Lower leg skin (tissue), 4 donors: ENCODE measurements around the gene BEAN1. TPM values are rescaled to one million over a fixed set of nuclear protein-coding genes. Genes with fewer than 3 reads are reported as not detected.

Source experiments
- DNase-seq, 2 donors: peaks; one replicate each; pipeline ENCODE4 v3.0.0-alpha.2; 2019; ENCODE audit warnings: low spot score in 2 of 2
- H3K4me3 ChIP-seq: fragments of 200-600 bp; sonication (generic); 2 replicates; pipeline ENCODE4 v1.5.1; 2017; ENCODE audit warnings: mild to moderate bottlenecking, low read depth; ENCODE audit not compliant: poor library complexity, severe bottlenecking
- POLR2A ChIP-seq, 2 donors: fragments of 450-650 bp; IDR thresholded peaks; one replicate each; pipeline ENCODE4 v1.6.1; 2016 to 2017; ENCODE audit warnings: antibody characterized with exemption in 2 of 2, mild to moderate bottlenecking in 1 of 2, moderate library complexity in 1 of 2
- WGBS, 2 donors: methylation state at CpG; one replicate each; pipeline ENCODE4 v1.1.5; 2018; 5-methylcytosine and 5-hydroxymethylcytosine counted together
- intact Hi-C: fragments of 100-400 bp; cut with DNase I; formaldehyde crosslinking; loops from one replicate; pipeline ENCODE4 v1.15.0; 2023; ENCODE audit warnings: low total_unique reads
- total RNA-seq, 4 donors: library from RNA; depleted of rRNA; stranded (reverse); fragments of >200 nt; gene quantifications; one replicate each; pipeline ENCODE4 v1.1.0, GENCODE V29; 2016
- TF ChIP-seq, protein P1 (sequence below), 3 donors: fragments of 450-650 bp; IDR thresholded peaks; one replicate each; pipeline ENCODE4 v1.5.1; 2016; ENCODE audit warnings: antibody characterized with exemption in 3 of 3, mild to moderate bottlenecking in 3 of 3, moderate library complexity in 2 of 3

The BEAN1 gene
- total RNA-seq, 4 donors from 2014 or later, result 0.72 to 3.9 (median 2.9) TPM; not detected in 1

DNA sequence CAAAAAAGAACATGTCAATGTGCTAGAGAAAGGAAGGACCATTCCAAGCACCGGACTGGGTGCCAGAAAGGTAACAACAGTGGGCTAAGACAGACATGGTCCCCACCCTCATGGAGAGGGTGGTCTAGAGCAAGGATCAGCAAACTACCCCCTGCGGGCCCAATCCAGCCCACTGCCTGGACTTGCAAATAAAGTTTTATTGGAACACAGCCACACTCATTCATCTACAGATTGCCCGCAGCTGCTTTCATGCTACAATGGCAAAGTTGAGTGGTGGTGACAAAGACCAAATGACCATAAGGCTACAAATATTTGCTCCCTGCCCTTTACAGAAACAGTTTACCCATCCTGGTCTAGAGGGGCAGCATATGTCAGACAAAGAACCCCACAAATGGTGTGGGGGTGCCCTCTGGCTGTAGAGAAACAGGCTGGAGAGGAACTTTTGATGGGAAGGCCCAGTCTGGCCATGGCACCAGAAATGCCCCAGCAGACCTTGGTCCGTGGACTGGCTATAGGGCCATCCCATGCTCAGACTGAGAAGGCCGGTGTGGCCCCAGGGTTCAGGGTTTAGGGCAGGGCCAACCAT, 45.4 kb upstream of the BEAN1 start:
- DNase-seq, result no peak
- WGBS, 2 donors, result 56 to 94% methylated on average over 5 of the region's 5 CpGs
- H3K4me3 ChIP-seq, result no peak overlapping the region
- intact Hi-C loops, result no loop called here
- TF ChIP-seq POLR2A (IDR thresholded peaks at IDR 0.05), result no peak
- TF ChIP-seq, protein P1, sequence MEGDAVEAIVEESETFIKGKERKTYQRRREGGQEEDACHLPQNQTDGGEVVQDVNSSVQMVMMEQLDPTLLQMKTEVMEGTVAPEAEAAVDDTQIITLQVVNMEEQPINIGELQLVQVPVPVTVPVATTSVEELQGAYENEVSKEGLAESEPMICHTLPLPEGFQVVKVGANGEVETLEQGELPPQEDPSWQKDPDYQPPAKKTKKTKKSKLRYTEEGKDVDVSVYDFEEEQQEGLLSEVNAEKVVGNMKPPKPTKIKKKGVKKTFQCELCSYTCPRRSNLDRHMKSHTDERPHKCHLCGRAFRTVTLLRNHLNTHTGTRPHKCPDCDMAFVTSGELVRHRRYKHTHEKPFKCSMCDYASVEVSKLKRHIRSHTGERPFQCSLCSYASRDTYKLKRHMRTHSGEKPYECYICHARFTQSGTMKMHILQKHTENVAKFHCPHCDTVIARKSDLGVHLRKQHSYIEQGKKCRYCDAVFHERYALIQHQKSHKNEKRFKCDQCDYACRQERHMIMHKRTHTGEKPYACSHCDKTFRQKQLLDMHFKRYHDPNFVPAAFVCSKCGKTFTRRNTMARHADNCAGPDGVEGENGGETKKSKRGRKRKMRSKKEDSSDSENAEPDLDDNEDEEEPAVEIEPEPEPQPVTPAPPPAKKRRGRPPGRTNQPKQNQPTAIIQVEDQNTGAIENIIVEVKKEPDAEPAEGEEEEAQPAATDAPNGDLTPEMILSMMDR (IDR thresholded peaks at IDR 0.05), result no peak

DNA sequence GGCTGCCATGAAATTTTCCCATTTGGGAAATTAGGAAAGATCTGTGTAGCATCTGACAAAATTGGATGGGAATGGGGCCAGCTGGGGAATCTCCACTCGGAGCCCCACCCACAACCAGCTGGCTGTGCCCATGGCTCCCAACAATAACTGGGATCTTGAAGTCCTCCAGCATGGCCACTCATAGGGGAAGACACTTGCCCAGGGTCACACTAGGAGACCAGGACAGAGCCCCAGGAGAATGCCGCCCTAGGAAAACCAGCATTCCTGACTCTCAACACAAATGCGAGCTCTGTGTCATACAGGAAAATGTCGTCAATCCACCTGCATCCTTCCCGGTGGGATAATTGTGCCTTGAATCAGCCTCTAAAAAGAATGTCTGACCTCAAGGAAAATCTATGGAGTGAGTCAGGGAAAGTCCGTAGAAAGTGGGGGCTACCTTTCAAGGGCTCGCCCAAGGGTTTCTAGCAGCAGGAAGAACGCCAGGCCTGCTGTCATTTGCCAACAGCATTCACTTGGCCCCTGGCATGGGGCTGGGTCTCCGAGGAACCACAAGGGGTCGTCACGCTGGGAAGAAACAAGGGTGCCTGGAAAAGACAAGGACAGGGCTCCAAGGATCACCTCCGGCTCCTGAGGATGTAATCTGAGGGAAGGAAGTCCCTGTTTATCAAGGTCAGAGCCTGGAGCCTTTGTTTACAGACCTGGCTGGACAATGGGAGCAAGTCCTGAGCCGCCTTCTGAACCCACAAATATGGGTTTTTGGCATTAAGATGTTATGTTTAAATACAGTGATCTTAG, 44.7 kb upstream of the BEAN1 start:
- intact Hi-C loops, result no loop called here
- 64 to 70% methylated on average over 13 of the region's 13 CpGs for WGBS, 2 donors
- no peak overlapping the region for H3K4me3 ChIP-seq
- DNase-seq, result no peak
- no peak for TF ChIP-seq POLR2A (IDR thresholded peaks at IDR 0.05)

DNA sequence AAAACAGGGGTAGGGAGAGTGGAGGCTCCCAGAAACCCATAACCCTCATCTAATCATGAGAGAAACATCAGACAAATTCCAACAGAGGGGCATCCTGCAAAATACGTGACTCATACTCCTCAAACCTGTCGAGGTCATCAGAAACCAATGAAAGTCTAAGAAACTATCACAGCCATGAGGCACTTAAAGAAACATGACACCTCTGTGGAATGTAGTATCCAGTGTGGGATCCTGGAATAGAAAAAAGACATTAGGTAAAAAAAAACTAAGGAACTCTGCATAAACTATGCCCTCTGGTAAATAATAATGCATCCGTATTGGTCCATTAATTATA, 44.2 kb upstream of the BEAN1 start:
- intact Hi-C loops, result no loop called here
- no peak overlapping the region for H3K4me3 ChIP-seq
- no peak for DNase-seq
- 25 to 28% methylated on average over 3 of the region's 3 CpGs for WGBS, 2 donors
- TF ChIP-seq POLR2A (IDR thresholded peaks at IDR 0.05), result no peak
- TF ChIP-seq, protein P1 (IDR thresholded peaks at IDR 0.05), result no peak

DNA sequence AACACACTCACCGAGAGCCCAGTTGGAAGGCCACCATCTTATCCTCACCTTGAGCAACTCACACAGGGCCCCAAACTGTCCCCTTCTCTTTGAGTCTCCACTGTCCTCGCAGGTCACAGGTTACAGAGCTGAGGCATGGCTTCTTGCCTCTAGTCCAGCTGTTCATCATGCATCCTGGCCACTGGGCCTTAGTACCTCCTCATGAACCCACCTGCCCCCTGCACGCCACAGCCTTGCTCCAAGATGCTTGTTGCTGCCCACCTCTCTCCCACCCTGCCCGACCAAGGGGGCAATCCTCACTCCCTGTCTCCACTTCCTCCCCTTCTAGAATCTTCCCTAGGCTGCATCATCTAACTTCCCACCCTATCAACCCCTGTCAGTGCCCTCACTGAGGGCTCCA, 43.5 kb upstream of the BEAN1 start:
- H3K4me3 ChIP-seq, result no peak overlapping the region
- TF ChIP-seq POLR2A (IDR thresholded peaks at IDR 0.05), result no peak
- TF ChIP-seq, protein P1 (IDR thresholded peaks at IDR 0.05), result no peak
- DNase-seq, result no peak
- 77 to 89% methylated on average over 4 of the region's 4 CpGs for WGBS, 2 donors
- intact Hi-C loops, result no loop called here

DNA sequence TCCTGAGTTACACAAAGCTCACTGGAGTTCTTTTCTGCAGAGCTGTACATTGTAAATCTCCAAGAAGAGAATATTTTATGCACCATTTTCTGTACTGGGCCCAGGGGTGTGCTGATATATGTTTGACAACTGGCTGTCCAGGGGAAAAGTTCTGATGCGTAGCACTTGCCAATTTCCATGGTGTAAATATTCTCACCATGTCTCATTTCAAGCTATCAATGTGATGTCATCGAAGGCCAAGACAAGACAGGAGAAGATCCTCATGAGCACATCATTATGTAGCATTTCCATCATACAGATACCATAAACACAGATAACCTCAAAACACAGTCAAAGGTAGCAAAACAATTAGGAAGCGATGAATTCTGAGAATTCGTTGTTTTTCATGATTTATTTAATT, 41.7 kb upstream of the BEAN1 start:
- intact Hi-C loops, result no loop called here
- H3K4me3 ChIP-seq, result no peak overlapping the region
- TF ChIP-seq, protein P1 (IDR thresholded peaks at IDR 0.05), result no peak
- TF ChIP-seq POLR2A (IDR thresholded peaks at IDR 0.05), result no peak
- 95 to 97% methylated on average over 4 of the region's 4 CpGs for WGBS, 2 donors
- DNase-seq, result no peak

DNA sequence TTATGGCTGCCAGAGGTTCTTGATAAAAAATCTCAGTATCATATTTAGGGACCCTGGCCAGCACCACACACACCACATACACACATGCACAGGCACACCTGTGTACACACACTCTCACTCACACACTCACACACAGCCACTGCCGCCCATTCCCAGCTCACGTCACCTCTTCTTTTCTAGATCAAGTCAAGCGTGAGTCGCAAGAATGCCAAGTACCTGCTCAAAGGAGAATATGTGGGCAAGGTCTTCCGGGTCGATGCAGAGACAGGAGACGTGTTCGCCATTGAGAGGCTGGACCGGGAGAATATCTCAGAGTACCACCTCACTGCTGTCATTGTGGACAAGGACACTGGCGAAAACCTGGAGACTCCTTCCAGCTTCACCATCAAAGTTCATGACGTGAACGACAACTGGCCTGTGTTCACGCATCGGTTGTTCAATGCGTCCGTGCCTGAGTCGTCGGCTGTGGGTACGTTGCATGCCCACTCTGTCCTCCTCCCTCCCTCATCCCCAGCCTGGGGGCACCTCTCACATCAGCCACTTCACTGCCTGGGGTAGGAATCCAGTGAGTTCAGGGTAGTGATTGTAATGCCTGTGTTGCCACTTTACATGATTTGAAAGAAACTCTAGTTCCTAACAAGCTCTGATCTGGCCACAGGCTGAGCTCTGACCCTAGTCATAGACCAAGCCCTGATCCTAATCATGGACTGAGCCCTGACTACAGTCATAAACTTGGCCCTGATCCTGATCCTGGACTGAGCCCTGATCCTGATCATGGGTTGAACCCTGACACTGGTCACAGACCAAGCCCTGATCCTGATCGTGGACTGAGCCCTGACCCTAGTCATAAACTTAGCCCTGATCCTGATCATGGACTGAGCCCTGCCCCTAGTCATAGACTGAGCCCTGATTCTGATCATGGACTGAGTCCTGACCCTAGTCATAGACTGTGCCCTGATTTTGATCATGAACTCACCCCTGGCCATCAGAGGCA, 40.2 kb upstream of the BEAN1 start:
- 87 to 92% methylated on average over 20 of the region's 20 CpGs for WGBS, 2 donors
- TF ChIP-seq, protein P1 (IDR thresholded peaks at IDR 0.05), result no peak
- no peak for TF ChIP-seq POLR2A (IDR thresholded peaks at IDR 0.05)
- peak in 1 of 2 donors; percentile 79 for DNase-seq
- intact Hi-C loops, result no loop called here
- no peak overlapping the region for H3K4me3 ChIP-seq
